GM12878 (cell line): ENCODE measurements around the gene LCLAT1. TPM values are rescaled to one million over a fixed set of nuclear protein-coding genes. Genes with fewer than 3 reads are reported as not detected.

ENCODE experiments used
- ATAC-seq: fragments of 200-7000 bp; cut with Tn5 transposase; 3 replicates; pipeline ENCODE4 v1.9.1; 2020; ENCODE audit warnings: mild to moderate bottlenecking, moderate library complexity
- BruUV-seq: library from RNA; stranded (reverse); fragments of 400-500 nt; replicated peaks from 2 replicates; lab custom pipeline; 2021; lab: Mats Ljungman, UMichigan
- CTCF ChIA-PET: fragments of 300-600 bp; sonication (Branson Sonifier 250); formaldehyde crosslinking; extraction: SDS; loops from one replicate; lab custom pipeline; 2021; ENCODE audit warnings: inconsistent platforms; lab: Yijun Ruan, JAX
- POLR2A ChIA-PET: fragments of 350-600 bp; formaldehyde crosslinking; extraction: SDS; loops from one replicate; lab custom pipeline; 2021; ENCODE audit warnings: inconsistent platforms; lab: Charles Lee
- RAD21 ChIA-PET: fragments of 300-600 bp; sonication (Branson Sonifier 250); formaldehyde crosslinking; loops from one replicate; lab custom pipeline; 2023; ENCODE audit warnings: antibody characterized with exemption; ENCODE audit not compliant: unreplicated experiment; lab: Charles Lee
- SMC1A ChIA-PET: fragments of 300-600 bp; sonication (Branson Sonifier 250); formaldehyde crosslinking; loops from one replicate; lab custom pipeline; 2023; ENCODE audit not compliant: unreplicated experiment, uncharacterized antibody; lab: Charles Lee
- DNase-seq: peaks from one replicate; pipeline ENCODE4 v3.0.0-alpha.2; 2011; ENCODE audit warnings: low read depth, low spot score
- FAIRE-seq: peaks from 3 replicates; lab custom pipeline; 2011; peaks lifted over from hg19 to GRCh38; lab: Jason Lieb, UNC
- H2AFZ ChIP-seq: 2 replicates; pipeline ENCODE4 v1.6.0; 2011; ENCODE audit warnings: low read depth, low read length, control low read depth; ENCODE audit not compliant: control insufficient read depth
- H3K27ac ChIP-seq: 2 replicates; pipeline ENCODE4 v1.5.1; 2011; ENCODE audit warnings: control low read depth; ENCODE audit not compliant: control insufficient read depth, insufficient read depth
- H3K27me3 ChIP-seq, 2 experiments: replicated peaks in 1 of 2; 2 replicates each; pipeline versions ENCODE4 v1.6.0 to v1.6.1; 2011; ENCODE audit warnings: low read length in 1 of 2; ENCODE audit not compliant: control insufficient read depth in 2 of 2, insufficient read depth in 2 of 2
- H3K36me3 ChIP-seq, 2 experiments: 2 replicates each; pipeline ENCODE4 v1.5.1; 2011; ENCODE audit warnings: low read length in 1 of 2; ENCODE audit not compliant: control insufficient read depth in 2 of 2, insufficient read depth in 2 of 2
- H3K4me1 ChIP-seq: 2 replicates; pipeline ENCODE4 v1.6.1; 2011; ENCODE audit warnings: mild to moderate bottlenecking, low read length, moderate library complexity, mixed read lengths; ENCODE audit not compliant: control insufficient read depth, insufficient read depth
- H3K4me2 ChIP-seq: 2 replicates; pipeline ENCODE4 v1.6.0; 2011; ENCODE audit warnings: control low read depth; ENCODE audit not compliant: control insufficient read depth, insufficient read depth
- H3K4me3 ChIP-seq: fragments of 200-600 bp; sonication (generic); 2 replicates; pipeline ENCODE4 v1.5.1; 2016
- H3K79me2 ChIP-seq: 2 replicates; pipeline ENCODE4 v1.6.0; 2011; ENCODE audit warnings: low read length; ENCODE audit not compliant: control insufficient read depth, insufficient read depth
- H3K9ac ChIP-seq: 2 replicates; pipeline ENCODE4 v1.8.0; 2011; ENCODE audit warnings: low read length, control low read depth, mixed read lengths; ENCODE audit not compliant: control insufficient read depth, insufficient read depth
- H3K9me3 ChIP-seq: replicated peaks from 3 replicates; pipeline ENCODE4 v1.5.1; 2011; ENCODE audit warnings: mild to moderate bottlenecking, low read length; ENCODE audit not compliant: control insufficient read depth, insufficient read depth
- H4K20me1 ChIP-seq: 2 replicates; pipeline ENCODE4 v1.6.0; 2011; ENCODE audit not compliant: control insufficient read depth, insufficient read depth
- ASH2L ChIP-seq: fragments of 300-600, 200-600 bp; sonication (generic); IDR thresholded peaks from 2 replicates; pipeline ENCODE4 v1.6.1; 2017; ENCODE audit warnings: low read depth, mild to moderate bottlenecking, borderline replicate concordance
- BACH1 ChIP-seq: fragments of 450-650 bp; IDR thresholded peaks from 2 replicates; pipeline ENCODE4 v1.6.1; 2017; ENCODE audit warnings: mild to moderate bottlenecking, borderline replicate concordance
- CHD4 ChIP-seq: fragments of 200-600 bp; sonication (generic); IDR thresholded peaks from 2 replicates; pipeline ENCODE4 v1.6.1; 2016; ENCODE audit warnings: mild to moderate bottlenecking
- DPF2 ChIP-seq: fragments of 450-650 bp; IDR thresholded peaks from 2 replicates; pipeline ENCODE4 v1.6.1; 2017; ENCODE audit warnings: mild to moderate bottlenecking
- ETV6 ChIP-seq, 2 experiments: fragments of 450-650 bp in 1 of 2; IDR thresholded peaks in 1 of 2; conservative IDR thresholded peaks in 1 of 2; 2 replicates each; pipeline ENCODE4 v1.6.1; 2014; ENCODE audit warnings: antibody characterized with exemption in 1 of 2, borderline replicate concordance in 1 of 2, low read depth in 1 of 2, mild to moderate bottlenecking in 1 of 2, moderate library complexity in 1 of 2
- GABPA ChIP-seq: IDR thresholded peaks from 2 replicates; pipeline ENCODE4 v1.6.1; 2014; ENCODE audit warnings: antibody characterized with exemption, low read depth, mild to moderate bottlenecking, inconsistent platforms
- KAT2A ChIP-seq: conservative IDR thresholded peaks from 2 replicates; pipeline ENCODE4 v1.6.1; 2011; ENCODE audit warnings: low read depth, low read length; ENCODE audit not compliant: control insufficient read depth
- KLF5 ChIP-seq: fragments of 450-650 bp; IDR thresholded peaks from 2 replicates; pipeline ENCODE4 v1.6.1; 2014; ENCODE audit warnings: mild to moderate bottlenecking; ENCODE audit not compliant: partially characterized antibody
- NFIC ChIP-seq: IDR thresholded peaks from 2 replicates; pipeline ENCODE4 v1.6.1; 2012; ENCODE audit warnings: low read depth, mild to moderate bottlenecking, inconsistent platforms, low read length, moderate library complexity
- NR2C2 ChIP-seq: IDR thresholded peaks from 2 replicates; pipeline ENCODE4 v1.6.1; 2011; ENCODE audit warnings: borderline replicate concordance, low read depth; ENCODE audit not compliant: control insufficient read depth, insufficient read length
- RAD21 ChIP-seq: IDR thresholded peaks from 2 replicates; pipeline ENCODE4 v1.6.1; 2011; ENCODE audit warnings: mild to moderate bottlenecking, low read depth, low read length, moderate library complexity; ENCODE audit not compliant: insufficient read depth
- RFX5 ChIP-seq: IDR thresholded peaks from 2 replicates; pipeline ENCODE4 v1.6.1; 2011; ENCODE audit warnings: low read depth, low read length, improper control_type of control experiment
- SREBF1 ChIP-seq: IDR thresholded peaks from 2 replicates; pipeline ENCODE4 v1.6.1; 2012; ENCODE audit warnings: mild to moderate bottlenecking, low read length
- WRNIP1 ChIP-seq: IDR thresholded peaks from 2 replicates; pipeline ENCODE4 v1.6.1; 2011; ENCODE audit warnings: low read depth, low read length, improper control_type of control experiment, borderline replicate concordance
- YY1 ChIP-seq: IDR thresholded peaks from 2 replicates; pipeline ENCODE4 v1.6.1; 2011; ENCODE audit warnings: low read depth, mild to moderate bottlenecking, low read length
- ZZZ3 ChIP-seq: IDR thresholded peaks from 2 replicates; pipeline ENCODE4 v1.6.1; 2011; ENCODE audit warnings: low read depth; ENCODE audit not compliant: control insufficient read depth, insufficient read length
- WGBS: methylation state at CpG from one replicate; pipeline ENCODE4 v1.1.6; 2016; ENCODE audit warnings: low lambda C conversion rate; ENCODE audit not compliant: insufficient replicate concordance, insufficient coverage; ENCODE audit errors: missing lambda C conversion rate; 5-methylcytosine and 5-hydroxymethylcytosine counted together
- in situ Hi-C: fragments of 300-500 bp; cut with MboI; formaldehyde crosslinking; loops from 9 replicates; pipeline ENCODE4 v1.14.3; 2018; ENCODE audit warnings: mixed read lengths
- intact Hi-C: fragments of 100-400 bp; cut with micrococcal nuclease; formaldehyde crosslinking; loops from one replicate; pipeline ENCODE4 v1.14.2; 2022; ENCODE audit not compliant: unreplicated experiment
- polyA plus RNA-seq, 11 experiments: library from polyadenylated mRNA; depleted of rRNA in 4 of 11; unstranded in 6 of 11; stranded (reverse) in 5 of 11; fragments of >200 nt; fragmentation: Nextera tagmentation in 4 of 11; fragmentation: Illumina TruSeq in 1 of 11; extraction: Ambion mirVana in 4 of 11; extraction: Trizol in 1 of 11; gene quantifications; 1 replicate in 1 of 11; 2 replicates in 10 of 11; pipeline versions ENCODE4 v1.2.1 to v1.2.3, GENCODE V29; 2011 to 2016; ENCODE audit warnings: inconsistent platforms in 2 of 11, missing spikeins in 2 of 11, low read depth in 1 of 11
- total RNA-seq, 4 experiments: library from RNA; depleted of rRNA in 3 of 4; stranded (reverse); fragments of >200 nt in 3 of 4; fragmentation: Illumina TruSeq in 1 of 4; extraction: Trizol in 1 of 4; gene quantifications; 2 replicates each; pipeline versions ENCODE4 v1.2.1 to v1.2.3, GENCODE V29; 2013 to 2021
- TF ChIP-seq, protein P1 (sequence below): IDR thresholded peaks from 2 replicates; pipeline ENCODE4 v1.6.1; 2012; ENCODE audit warnings: low read length, inconsistent platforms
- TF ChIP-seq, protein P2 (sequence below): IDR thresholded peaks from 2 replicates; pipeline ENCODE4 v1.6.1; 2011; ENCODE audit warnings: mild to moderate bottlenecking, low read depth, low read length, moderate library complexity; ENCODE audit not compliant: insufficient replicate concordance
- TF ChIP-seq, protein P3 (sequence below): fragments of 450-650 bp; IDR thresholded peaks from 2 replicates; pipeline ENCODE4 v1.6.1; 2017; ENCODE audit warnings: low read depth, mild to moderate bottlenecking, moderate library complexity

LCLAT1 gene
- total and polyA plus RNA-seq, 10 of the 15 experiments (the other 5 are each of a cell fraction or from before 2014, with no cell fraction given) = 8.1 to 33.0 (median 15.9) TPM

DNA sequence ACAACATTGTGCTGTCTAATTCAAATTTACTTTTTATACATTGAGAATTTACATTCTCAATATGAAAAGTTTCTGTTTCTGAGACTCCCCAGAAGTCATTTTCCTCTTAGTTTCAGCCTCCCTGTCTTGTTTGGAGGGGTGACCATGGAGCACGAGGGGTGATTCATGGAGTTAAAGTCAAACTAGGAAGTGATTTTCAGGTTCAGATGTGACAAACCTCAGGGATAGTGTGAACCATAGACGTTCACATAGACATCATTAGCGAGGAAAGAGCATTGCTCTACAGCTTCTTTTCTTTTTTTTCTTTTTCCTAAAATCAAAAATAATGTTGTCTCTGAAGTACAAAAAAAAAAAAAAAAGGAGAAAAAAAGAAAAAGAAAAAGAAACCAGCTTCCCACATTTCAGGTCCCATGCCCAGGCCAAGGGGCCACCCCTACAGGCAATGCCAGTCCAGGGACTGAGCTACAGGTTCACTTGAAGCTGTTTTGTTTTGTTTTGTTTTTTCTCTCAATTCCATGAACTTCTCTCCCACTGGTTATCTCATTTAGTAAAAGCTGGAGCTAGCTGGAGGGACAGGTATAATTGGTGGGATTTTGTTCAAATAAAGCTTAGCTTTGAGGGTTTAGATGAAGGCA is 18.1 kb upstream of the LCLAT1 start:
- Histone ChIP-seq H3K4me2 (no peak overlapping the region), H3K4me3 (no peak overlapping the region), H3K27me3 (no peaks in the 10 kb centered on the region), H3K27ac (no peak overlapping the region), H3K9ac (no peak overlapping the region), H3K36me3 (no peaks in the 10 kb centered on the region), H3K4me1 (no peaks in the 10 kb centered on the region), H3K79me2 (no peaks in the 10 kb centered on the region), H4K20me1 (no peaks in the 10 kb centered on the region), H2AFZ (no peak overlapping the region), H3K9me3 (no peaks in the 10 kb centered on the region)
- no peak for ATAC-seq
- RAD21 ChIA-PET = interaction anchor here (0.6 to 1.6 kb wide), 6 partner anchors 21 to 199 kb away, joined by 3 to 4 read pairs (median 3); no protein-coding TSS in a partner anchor
- in situ Hi-C loops = no loop called here
- TF ChIP-seq ZZZ3 (no peak), ETV6 (conservative IDR thresholded peaks at IDR 0.05 in 1 of 2, IDR thresholded peaks at IDR 0.05 in 1 of 2; ENCODE audit: borderline replicate concordance in 1 of 2, low read depth in 1 of 2) (no peak), ASH2L (no peak), CHD4 (no peak), BACH1 (no peak), RFX5 (no peak), KAT2A (no peak), RAD21 (no peak), SREBF1 (no peak), NR2C2 (no peak), YY1 (no peak), DPF2 (no peak), GABPA (no peak), NFIC (no peak), WRNIP1 (no peak), KLF5 (no peak)
- TF ChIP-seq, protein P1, sequence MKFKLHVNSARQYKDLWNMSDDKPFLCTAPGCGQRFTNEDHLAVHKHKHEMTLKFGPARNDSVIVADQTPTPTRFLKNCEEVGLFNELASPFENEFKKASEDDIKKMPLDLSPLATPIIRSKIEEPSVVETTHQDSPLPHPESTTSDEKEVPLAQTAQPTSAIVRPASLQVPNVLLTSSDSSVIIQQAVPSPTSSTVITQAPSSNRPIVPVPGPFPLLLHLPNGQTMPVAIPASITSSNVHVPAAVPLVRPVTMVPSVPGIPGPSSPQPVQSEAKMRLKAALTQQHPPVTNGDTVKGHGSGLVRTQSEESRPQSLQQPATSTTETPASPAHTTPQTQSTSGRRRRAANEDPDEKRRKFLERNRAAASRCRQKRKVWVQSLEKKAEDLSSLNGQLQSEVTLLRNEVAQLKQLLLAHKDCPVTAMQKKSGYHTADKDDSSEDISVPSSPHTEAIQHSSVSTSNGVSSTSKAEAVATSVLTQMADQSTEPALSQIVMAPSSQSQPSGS = no peak
- TF ChIP-seq, protein P2, sequence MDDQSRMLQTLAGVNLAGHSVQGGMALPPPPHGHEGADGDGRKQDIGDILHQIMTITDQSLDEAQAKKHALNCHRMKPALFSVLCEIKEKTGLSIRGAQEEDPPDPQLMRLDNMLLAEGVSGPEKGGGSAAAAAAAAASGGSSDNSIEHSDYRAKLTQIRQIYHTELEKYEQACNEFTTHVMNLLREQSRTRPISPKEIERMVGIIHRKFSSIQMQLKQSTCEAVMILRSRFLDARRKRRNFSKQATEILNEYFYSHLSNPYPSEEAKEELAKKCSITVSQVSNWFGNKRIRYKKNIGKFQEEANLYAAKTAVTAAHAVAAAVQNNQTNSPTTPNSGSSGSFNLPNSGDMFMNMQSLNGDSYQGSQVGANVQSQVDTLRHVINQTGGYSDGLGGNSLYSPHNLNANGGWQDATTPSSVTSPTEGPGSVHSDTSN = no peak
- TF ChIP-seq, protein P3, sequence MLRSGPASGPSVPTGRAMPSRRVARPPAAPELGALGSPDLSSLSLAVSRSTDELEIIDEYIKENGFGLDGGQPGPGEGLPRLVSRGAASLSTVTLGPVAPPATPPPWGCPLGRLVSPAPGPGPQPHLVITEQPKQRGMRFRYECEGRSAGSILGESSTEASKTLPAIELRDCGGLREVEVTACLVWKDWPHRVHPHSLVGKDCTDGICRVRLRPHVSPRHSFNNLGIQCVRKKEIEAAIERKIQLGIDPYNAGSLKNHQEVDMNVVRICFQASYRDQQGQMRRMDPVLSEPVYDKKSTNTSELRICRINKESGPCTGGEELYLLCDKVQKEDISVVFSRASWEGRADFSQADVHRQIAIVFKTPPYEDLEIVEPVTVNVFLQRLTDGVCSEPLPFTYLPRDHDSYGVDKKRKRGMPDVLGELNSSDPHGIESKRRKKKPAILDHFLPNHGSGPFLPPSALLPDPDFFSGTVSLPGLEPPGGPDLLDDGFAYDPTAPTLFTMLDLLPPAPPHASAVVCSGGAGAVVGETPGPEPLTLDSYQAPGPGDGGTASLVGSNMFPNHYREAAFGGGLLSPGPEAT = no peak
- FAIRE-seq = no peak
- CTCF ChIA-PET = interaction anchor here (0.7 to 1.7 kb wide), 3 partner anchors 9 to 220 kb away, joined by 3 to 5 read pairs (median 3); no protein-coding TSS in a partner anchor
- no peak for DNase-seq
- 27% methylated on average over 3 of the region's 3 CpGs for WGBS
- SMC1A ChIA-PET = interaction anchor here (0.6 to 11.3 kb wide), 4 partner anchors 6 to 125 kb away, joined by 3 to 96 read pairs (median 3); no protein-coding TSS in a partner anchor
- no TSS peak for BruUV-seq
- intact Hi-C loops = loop anchor here (10.0 kb wide), 1 partner anchor 276 kb away; no protein-coding TSS in a partner anchor
- POLR2A ChIA-PET = interaction anchor here (0.6 to 2.0 kb wide), 6 partner anchors 9 to 1862 kb away, joined by 3 to 6 read pairs (median 4); no protein-coding TSS in a partner anchor
